Measurements from ENCODE around the gene MAGEB5.
"Not testable (repeated sequence)": the region's sequence is repeated elsewhere in the genome, so short reads cannot be mapped to it uniquely, and the experiment has no call there.

The MAGEB5 gene

GRCh38 chrX:26215869-26216268, at the start of gene MAGEB5:
Gene MAGEB5, plus strand, starts transcription at chrX:26216169. Its CDS starts 1,133 bp downstream, at chrX:26217302.
- Histone ChIP-seq H3K4me3 (ENCODE audit: low read length) (no peak within 1 kb of the TSS), H3K9me3 (ENCODE audit: insufficient read depth, low read depth, low read length) (no peaks in the 10 kb centered on the region), H3K27ac (ENCODE audit: low read length) (no peak within 1 kb of the TSS), H3K36me3 (ENCODE audit: insufficient read depth, low read depth, low read length) (no peaks in the 10 kb centered on the region), H3K9ac (ENCODE audit: low read depth, low read length) (no peak within 1 kb of the TSS), H3K4me1 (ENCODE audit: insufficient read depth, low read length) (no peaks in the 10 kb centered on the region), H3K27me3 (ENCODE audit: insufficient read depth, low read length) (no peaks in the 10 kb centered on the region)

- no peak within 1 kb of the TSS for H3K27ac ChIP-seq (ENCODE audit: low read length)
- H3K36me3 ChIP-seq (ENCODE audit: insufficient read depth, low read depth, low read length): no peaks in the 10 kb centered on the region
- H3K27me3 ChIP-seq (ENCODE audit: insufficient read depth, low read length): no peaks in the 10 kb centered on the region
- no peak within 1 kb of the TSS for H3K9ac ChIP-seq (ENCODE audit: low read depth, low read length)
- H3K4me3 ChIP-seq (ENCODE audit: low read length): no peak within 1 kb of the TSS
- no peaks in the 10 kb centered on the region for H3K9me3 ChIP-seq (ENCODE audit: insufficient read depth, low read depth, low read length)
- no peaks in the 10 kb centered on the region for H3K4me1 ChIP-seq (ENCODE audit: insufficient read depth, low read length)
Observed at GRCh38 chrX:26192204-26192603, 23.8 kb upstream of the MAGEB5 start, which contains the start of gene MAGEB6. Gene MAGEB6, plus strand, starts transcription at chrX:26192440. Its CDS starts 1,407 bp downstream, at chrX:26193847.

- Histone ChIP-seq H3K4me3 (ENCODE audit: low read length) (no peak overlapping the region), H3K9me3 (ENCODE audit: insufficient read depth, low read depth, low read length) (no peaks in the 10 kb centered on the region), H3K27me3 (ENCODE audit: insufficient read depth, low read length) (no peaks in the 10 kb centered on the region), H3K4me1 (ENCODE audit: insufficient read depth, low read length) (no peaks in the 10 kb centered on the region), H3K9ac (ENCODE audit: low read depth, low read length) (no peak overlapping the region), H3K27ac (ENCODE audit: low read length) (no peak overlapping the region), H3K36me3 (ENCODE audit: insufficient read depth, low read depth, low read length) (no peaks in the 10 kb centered on the region)
Observed at GRCh38 chrX:26203561-26203960, 12.4 kb upstream of the MAGEB5 start.

GRCh38 chrX:26204717-26205116, 11.3 kb upstream of the MAGEB5 start:
- H3K9ac ChIP-seq (ENCODE audit: low read depth, low read length); H3K36me3 ChIP-seq (ENCODE audit: insufficient read depth, low read depth, low read length); H3K4me3 ChIP-seq (ENCODE audit: low read length); H3K27me3 ChIP-seq (ENCODE audit: insufficient read depth, low read length); H3K4me1 ChIP-seq (ENCODE audit: insufficient read depth, low read length); H3K9me3 ChIP-seq (ENCODE audit: insufficient read depth, low read depth, low read length); H3K27ac ChIP-seq (ENCODE audit: low read length): not testable (repeated sequence)

- H3K27me3 ChIP-seq (ENCODE audit: insufficient read depth, low read length): no peaks in the 10 kb centered on the region
- no peak overlapping the region for H3K27ac ChIP-seq (ENCODE audit: low read length)
- H3K36me3 ChIP-seq (ENCODE audit: insufficient read depth, low read depth, low read length): no peaks in the 10 kb centered on the region
- H3K4me3 ChIP-seq (ENCODE audit: low read length): no peak overlapping the region
- H3K9me3 ChIP-seq (ENCODE audit: insufficient read depth, low read depth, low read length): no peaks in the 10 kb centered on the region
- H3K4me1 ChIP-seq (ENCODE audit: insufficient read depth, low read length): no peaks in the 10 kb centered on the region
- H3K9ac ChIP-seq (ENCODE audit: low read depth, low read length): no peak overlapping the region
Observed at GRCh38 chrX:26208012-26208411, 8.0 kb upstream of the MAGEB5 start.

GRCh38 chrX:26219351-26219750, 3.4 kb downstream of the MAGEB5 start:
- H3K9me3 ChIP-seq (ENCODE audit: insufficient read depth, low read depth, low read length): no peaks in the 10 kb centered on the region
- H3K36me3 ChIP-seq (ENCODE audit: insufficient read depth, low read depth, low read length): no peaks in the 10 kb centered on the region
- no peaks in the 10 kb centered on the region for H3K4me1 ChIP-seq (ENCODE audit: insufficient read depth, low read length)
- no peaks in the 10 kb centered on the region for H3K27me3 ChIP-seq (ENCODE audit: insufficient read depth, low read length)
- no peak overlapping the region for H3K9ac ChIP-seq (ENCODE audit: low read depth, low read length)
- H3K4me3 ChIP-seq (ENCODE audit: low read length): no peak overlapping the region
- no peak overlapping the region for H3K27ac ChIP-seq (ENCODE audit: low read length)

- H3K9ac ChIP-seq (ENCODE audit: low read depth, low read length): no peak overlapping the region
- H3K27ac ChIP-seq (ENCODE audit: low read length): no peak overlapping the region
- H3K9me3 ChIP-seq (ENCODE audit: insufficient read depth, low read depth, low read length): peaks cover 5% of the 10 kb centered on the region; the same call in 1 of the 2 replicates
- no peaks in the 10 kb centered on the region for H3K4me1 ChIP-seq (ENCODE audit: insufficient read depth, low read length)
- H3K4me3 ChIP-seq (ENCODE audit: low read length): no peak overlapping the region
- H3K36me3 ChIP-seq (ENCODE audit: insufficient read depth, low read depth, low read length): no peaks in the 10 kb centered on the region
- no peaks in the 10 kb centered on the region for H3K27me3 ChIP-seq (ENCODE audit: insufficient read depth, low read length)
Observed at GRCh38 chrX:26234177-26234576, 18.2 kb downstream of the MAGEB5 start.

GRCh38 chrX:26253526-26253925, 37.6 kb downstream of the MAGEB5 start:
- no peak overlapping the region for H3K4me3 ChIP-seq (ENCODE audit: low read length)
- no peaks in the 10 kb centered on the region for H3K27me3 ChIP-seq (ENCODE audit: insufficient read depth, low read length)
- H3K36me3 ChIP-seq (ENCODE audit: insufficient read depth, low read depth, low read length): no peaks in the 10 kb centered on the region
- no peaks in the 10 kb centered on the region for H3K4me1 ChIP-seq (ENCODE audit: insufficient read depth, low read length)
- H3K9ac ChIP-seq (ENCODE audit: low read depth, low read length): no peak overlapping the region
- no peaks in the 10 kb centered on the region for H3K9me3 ChIP-seq (ENCODE audit: insufficient read depth, low read depth, low read length)
- H3K27ac ChIP-seq (ENCODE audit: low read length): no peak overlapping the region

GRCh38 chrX:26254436-26254835, 38.5 kb downstream of the MAGEB5 start:
- no peaks in the 10 kb centered on the region for H3K9me3 ChIP-seq (ENCODE audit: insufficient read depth, low read depth, low read length)
- no peak overlapping the region for H3K9ac ChIP-seq (ENCODE audit: low read depth, low read length)
- H3K27me3 ChIP-seq (ENCODE audit: insufficient read depth, low read length): no peaks in the 10 kb centered on the region
- H3K27ac ChIP-seq (ENCODE audit: low read length): no peak overlapping the region
- H3K4me3 ChIP-seq (ENCODE audit: low read length): no peak overlapping the region
- H3K36me3 ChIP-seq (ENCODE audit: insufficient read depth, low read depth, low read length): no peaks in the 10 kb centered on the region
- H3K4me1 ChIP-seq (ENCODE audit: insufficient read depth, low read length): no peaks in the 10 kb centered on the region

- H3K9ac ChIP-seq (ENCODE audit: low read depth, low read length): no peak overlapping the region
- H3K27ac ChIP-seq (ENCODE audit: low read length): no peak overlapping the region
- H3K27me3 ChIP-seq (ENCODE audit: insufficient read depth, low read length): no peaks in the 10 kb centered on the region
- H3K4me3 ChIP-seq (ENCODE audit: low read length): no peak overlapping the region
- no peaks in the 10 kb centered on the region for H3K4me1 ChIP-seq (ENCODE audit: insufficient read depth, low read length)
- no peaks in the 10 kb centered on the region for H3K36me3 ChIP-seq (ENCODE audit: insufficient read depth, low read depth, low read length)
- H3K9me3 ChIP-seq (ENCODE audit: insufficient read depth, low read depth, low read length): no peaks in the 10 kb centered on the region
Observed at GRCh38 chrX:26262121-26262523, 46.2 kb downstream of the MAGEB5 start.

Data from iPS-20b (cell line).